Amniotic epithelial cell (primary cell): ENCODE measurements around the gene USP32.

ENCODE experiments used
- DNase-seq: peaks from one replicate; pipeline ENCODE4 v3.0.0-alpha.2; 2010; ENCODE audit warnings: low read depth

The USP32 gene

DNA sequence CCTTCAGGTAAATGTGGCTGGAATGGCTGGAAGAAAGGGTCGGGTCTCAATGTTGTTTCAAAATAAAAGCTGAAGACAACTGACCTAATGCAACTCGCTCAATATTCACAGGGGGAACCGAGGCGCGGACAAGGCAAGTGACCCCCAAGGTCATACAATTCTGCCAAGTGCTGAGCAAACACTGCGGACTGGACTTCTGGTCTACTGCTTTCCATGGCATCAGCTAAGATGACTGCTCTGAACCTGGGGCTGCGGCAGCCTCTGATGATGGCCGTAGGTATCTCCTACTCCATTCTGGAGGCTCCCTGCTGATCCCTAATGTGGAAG is 220.2 kb downstream of the USP32 start:
- DNase-seq, result no peak

DNA sequence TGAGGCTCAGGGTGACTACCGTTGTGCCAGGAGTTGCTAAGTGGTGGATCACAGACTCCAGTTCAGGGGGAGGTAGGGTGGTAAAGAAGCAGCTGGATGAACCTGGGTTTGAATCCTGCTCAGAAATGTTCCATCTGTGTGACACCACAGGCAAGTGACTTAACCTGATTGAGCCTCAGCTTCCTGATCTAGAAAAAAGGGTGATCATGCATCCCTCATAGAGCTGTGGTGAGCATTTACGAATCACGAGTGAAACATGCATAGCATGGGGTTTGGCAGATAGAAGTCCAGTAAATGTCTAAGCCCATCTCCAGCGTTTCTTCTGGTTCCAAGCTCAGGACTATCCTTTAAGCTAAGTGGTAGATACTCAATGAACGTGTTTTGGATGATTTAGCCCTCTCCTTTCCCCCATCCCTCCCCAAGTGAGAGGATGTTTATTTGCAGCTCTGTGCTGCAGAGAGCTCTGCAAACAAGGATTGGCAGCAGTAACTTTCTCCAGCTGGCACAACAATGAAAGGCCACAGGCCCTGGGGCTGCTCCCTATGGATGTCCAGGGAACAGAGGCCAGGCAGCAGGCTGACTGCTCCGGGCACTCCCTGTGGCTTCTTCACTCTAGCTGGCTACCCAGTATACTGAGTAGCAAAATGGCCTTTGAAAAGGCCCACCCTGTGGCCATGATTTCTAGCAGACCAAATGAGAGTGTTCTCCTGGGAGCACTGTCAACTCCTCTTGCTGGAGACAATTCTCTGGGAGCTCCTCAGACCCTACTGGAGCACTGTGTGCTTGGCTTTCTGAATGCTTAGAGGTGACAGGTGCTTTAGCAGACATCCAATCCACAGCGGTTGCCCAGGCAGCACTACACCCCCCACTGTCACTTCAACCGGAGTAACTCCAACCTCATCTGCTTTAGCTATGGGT is 220.8 kb downstream of the USP32 start:
- no peak for DNase-seq

DNA sequence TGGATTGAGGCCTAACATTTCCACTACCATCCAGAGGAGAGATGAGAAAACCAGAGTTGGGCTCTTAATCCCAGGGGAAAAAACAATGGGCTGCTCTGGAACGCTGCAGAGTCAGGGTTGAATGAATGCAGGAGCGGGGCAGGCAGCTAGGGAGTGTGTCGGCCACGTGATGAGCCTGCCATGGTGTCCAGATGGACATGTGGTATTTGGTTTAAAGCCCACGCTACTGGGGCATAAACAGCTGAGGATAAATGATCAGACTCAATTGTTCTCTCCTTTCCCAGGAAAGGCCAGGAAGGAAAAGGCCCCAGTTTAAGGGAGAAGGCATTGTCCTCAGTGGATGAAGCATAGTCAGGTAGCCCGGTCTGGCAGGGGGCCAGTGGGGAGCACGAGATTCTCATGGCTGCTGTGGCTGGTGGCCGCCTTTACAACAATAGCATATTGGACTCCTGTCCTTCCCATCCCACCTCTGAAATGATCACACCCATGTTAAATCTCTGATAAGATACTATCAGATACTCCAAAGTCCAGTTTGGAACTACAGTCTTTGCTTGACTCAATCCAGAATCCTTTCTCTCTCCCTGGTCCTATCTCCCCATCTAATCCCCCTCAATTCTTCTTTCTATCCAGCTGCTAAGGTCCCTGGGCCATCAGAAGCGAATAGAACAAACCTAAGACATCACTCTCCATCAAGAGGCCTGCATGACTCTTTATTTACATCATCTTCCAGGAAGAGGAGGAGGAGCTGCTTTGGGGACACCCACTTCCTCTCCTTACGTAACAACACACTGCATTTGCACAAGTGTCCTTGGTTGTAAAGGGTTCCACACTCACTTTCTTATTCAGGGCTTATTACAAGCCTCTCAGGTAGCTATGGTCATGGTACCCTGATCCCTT is 221.8 kb downstream of the USP32 start:
- peak; percentile 64 for DNase-seq

DNA sequence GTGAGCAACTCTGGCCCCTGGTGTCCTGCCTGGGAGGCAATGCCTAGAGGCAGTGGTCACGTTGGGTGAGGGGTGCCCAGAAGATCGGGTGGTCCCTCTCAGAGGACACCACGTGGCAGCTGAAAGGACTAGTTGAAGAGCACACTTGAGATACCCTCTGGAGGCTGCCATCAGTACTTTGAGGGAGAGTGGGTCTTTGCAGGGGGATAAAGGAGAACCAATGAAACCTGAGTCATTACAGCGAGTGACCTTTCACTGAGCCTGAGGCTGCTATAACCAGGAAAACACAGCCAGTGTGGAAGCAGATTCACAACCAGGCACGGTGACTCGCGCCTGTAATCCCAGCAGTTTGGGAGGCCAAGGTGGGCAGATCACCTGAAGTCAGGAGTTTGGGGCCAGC is 223.3 kb downstream of the USP32 start:
- no peak for DNase-seq

DNA sequence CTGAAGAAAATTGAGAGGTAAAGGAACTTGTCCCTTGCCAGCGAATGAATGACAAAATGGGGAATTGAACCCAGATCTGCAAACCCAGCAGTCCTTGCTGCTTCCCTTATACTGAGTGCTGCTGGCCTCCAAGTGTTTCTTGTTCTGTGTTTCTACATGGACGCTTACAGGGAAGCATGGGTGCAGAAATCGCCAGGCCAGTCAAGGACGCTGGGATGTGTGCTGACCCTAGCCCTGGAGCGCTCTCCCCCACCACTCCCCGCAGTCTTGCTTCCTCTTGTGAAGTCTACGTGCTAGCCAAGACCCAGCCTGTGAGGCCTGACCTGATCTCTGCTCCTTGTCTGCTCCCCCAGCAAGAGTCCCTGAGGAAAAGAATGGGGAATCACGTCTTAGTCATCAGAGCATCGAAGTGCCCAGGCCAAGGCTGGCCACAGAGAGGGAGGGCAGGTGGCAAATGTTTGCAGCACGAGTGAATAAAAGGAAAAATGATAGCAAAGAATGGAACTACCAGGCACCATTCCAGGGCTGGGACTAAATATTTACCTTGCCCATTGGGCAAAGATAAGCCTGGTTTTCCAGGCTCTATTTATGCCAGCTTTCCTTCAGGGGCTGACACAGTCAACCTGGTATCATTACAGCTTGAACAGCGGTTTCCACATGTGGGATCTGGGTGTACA is 224.7 kb downstream of the USP32 start:
- no peak for DNase-seq

DNA sequence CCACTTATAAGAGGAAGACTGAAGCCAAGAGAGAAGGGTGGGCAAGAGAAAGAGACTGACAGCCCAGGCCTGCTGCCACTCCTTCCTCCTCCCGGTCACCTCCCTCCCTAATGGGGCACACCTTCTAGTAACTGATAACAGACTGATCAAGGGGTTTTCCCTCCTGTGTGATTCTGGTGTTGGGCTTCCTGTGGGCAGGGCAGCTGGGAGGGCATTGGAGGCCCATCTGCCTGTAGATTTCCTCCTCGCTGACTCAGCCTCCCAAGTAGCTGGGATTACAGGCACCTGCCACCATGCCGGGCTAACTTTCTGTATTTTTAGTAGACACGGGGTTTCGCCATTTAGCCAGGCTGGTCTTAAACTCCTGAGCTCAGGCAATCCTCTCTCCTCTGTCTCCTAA is 226.0 kb downstream of the USP32 start:
- DNase-seq, result no peak

DNA sequence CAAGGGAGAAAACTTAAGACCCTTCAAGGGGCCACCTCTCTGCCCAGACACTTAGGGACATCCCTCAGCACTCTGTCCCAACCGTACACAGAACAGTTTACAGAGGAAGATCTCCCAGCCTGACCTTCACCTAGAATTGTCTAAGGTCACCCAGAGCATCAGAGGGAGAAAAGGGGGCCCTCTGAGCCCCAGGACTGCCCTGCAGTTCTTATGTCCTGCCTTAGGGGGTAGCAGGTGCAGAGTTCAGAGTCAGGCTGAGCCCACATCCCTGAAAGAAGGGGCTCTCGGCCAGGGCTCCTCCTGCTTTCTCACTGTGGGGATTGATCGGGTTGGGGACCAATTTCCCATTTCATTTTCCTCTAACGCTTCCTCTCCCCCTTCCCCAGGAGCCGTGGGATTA is 226.7 kb downstream of the USP32 start:
- no peak for DNase-seq

DNA sequence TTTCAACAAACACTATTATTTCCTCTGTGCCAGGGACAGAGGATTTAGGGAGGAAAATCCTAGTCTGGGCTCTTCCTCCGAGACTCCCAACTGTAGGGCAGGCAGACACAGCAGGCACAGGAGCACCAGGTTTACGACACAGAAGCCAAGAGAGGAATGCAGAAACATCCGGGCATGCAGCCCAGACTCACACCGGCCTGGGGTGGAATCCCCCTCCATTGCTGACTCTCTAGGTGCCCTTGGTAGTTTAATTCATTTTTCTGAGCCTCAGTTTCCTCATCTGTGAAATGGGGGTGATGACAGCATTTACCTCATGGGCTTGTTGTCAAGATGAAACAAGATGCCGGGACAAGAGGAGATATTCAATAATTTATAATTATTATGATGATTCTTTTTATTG is 227.2 kb downstream of the USP32 start:
- no peak for DNase-seq

DNA sequence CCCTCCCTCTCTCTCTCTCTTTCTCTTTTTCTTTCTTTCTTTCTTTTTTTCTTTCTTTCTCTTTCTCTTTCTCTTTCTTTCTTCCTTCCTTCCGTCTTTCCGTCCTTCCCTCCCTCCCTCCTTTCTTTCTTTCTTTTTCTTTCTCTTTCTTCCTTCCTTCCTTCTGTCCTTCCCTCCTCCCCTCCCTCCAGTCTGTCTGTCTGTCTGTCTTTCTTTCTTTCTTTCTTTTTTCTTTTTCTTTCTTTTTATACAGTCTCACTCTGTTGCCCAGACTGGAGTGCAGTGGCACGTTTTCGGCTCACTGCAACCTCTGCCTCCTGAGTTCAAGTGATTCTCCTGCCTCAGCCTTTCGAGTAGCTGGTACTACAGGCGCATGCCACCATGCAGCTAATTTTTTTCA is 227.8 kb downstream of the USP32 start:
- no peak for DNase-seq

DNA sequence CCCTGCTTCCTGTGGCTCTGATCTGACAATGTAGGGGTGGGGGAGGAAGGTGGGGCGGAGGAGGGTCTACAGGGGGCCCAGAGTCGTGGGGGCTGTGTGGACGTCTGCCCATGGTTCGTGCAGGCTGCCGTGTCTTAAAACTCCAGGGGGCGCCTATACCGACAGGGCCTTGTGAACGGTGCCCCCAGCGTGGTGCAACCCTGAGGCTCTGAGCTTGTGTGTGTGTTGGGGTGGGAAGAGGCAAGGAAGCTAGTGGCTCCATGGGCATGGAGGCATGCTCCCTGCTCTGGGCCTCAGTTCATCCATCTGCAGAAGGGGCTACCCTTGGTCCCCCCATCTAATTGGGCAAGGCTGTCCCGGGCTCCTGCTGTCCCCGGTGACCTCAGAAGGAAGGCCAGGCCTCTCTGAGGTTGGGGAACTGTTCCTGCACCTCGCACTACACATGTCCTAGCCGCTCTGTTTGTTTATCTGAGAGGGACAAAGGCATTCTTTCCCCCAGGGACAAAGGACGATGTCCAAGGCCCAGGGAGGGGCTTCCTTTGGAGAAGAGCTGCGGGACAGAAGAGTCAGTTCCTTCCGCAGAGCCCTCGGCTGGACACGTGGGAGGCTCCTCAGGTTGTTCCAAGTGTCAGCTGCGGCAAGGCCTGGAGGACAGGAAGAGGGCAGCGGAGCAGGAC is 228.7 kb downstream of the USP32 start:
- DNase-seq, result no peak

DNA sequence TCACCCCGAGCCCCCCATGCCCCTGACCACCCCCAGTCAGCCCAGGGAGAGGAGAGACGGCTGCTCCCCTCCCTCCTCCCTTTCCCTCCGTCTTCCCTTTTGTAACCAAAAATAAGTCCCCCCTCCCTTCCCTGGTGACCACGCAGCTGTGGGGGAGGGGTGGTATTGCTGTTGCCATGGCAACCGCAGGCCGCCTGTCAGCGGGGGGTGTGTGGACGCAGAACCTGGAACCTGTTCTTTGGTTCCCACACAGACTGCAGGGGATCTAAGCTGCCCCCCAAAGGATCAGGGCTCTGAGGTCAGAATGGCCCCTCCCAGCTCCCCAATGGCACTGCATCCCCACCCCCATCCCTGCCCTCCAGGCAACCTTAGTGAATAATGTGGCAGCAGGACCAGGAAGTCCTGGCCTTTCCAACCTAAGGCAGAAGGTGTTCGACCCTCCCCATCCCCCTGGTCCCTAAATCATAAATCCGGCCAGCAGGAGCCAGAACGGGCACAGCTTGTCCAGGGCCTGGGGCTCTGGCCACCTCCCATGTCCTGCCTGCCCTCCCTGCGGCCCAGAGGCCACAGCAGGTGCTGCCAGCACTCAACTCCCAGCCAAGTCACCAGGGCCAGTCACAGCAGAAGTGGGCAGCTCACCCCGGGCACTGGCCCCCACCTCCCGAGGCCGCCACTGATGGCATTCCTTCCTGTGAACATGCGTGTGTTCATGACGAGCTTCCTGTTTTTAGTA is 230.2 kb downstream of the USP32 start:
- no peak for DNase-seq

DNA sequence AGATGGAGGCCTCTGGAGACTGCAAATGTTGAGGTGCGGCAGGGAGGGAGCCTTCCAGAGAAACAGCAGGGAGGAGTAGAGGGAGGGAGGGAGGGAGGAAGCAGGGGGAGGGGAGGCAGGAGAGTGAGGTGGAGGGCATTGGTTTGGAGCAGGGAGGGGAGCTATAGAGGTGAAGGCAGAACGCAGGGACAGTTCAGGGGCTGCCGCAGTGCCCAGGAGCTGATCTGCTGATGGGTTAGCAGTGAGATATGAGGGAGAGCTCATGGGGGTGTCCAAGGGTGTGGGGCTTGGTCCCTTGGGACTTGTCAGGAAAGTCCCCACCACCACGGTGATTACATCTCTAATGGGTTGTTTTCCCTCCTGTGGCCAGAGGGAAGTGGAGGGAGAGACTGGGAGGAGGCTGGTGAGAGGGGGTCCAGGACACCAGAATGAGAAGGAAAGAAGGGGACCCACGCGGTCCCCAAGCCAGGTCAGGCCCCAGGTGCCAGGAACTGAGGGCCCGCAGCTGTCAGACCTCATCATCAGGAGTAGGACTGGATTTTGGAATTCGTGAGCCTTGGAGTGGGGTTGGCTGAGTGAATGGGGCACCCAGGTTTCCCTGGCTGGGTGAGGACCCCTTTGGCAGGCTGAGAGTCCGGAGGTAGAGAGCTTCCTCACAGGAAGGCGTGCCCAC is 231.0 kb downstream of the USP32 start:
- DNase-seq, result no peak

DNA sequence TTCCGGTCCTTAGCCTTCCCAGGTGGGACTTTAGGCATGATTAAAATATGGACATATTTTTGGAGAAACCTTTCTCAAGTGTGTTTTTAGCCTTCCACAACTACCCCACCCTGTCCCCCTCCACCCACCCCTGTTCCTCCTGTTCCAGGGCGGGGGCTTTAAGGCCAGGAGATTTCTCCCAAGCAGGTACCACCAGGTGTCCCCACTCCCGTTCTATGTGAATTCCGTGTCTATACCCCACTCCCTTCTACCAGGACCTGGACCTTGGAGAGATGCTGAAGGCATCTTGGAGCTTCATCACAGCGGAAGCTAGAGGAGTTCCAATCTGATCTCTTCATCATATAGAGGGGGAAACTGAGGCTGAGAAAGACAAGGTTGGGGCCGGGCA is 232.5 kb downstream of the USP32 start:
- no peak for DNase-seq

DNA sequence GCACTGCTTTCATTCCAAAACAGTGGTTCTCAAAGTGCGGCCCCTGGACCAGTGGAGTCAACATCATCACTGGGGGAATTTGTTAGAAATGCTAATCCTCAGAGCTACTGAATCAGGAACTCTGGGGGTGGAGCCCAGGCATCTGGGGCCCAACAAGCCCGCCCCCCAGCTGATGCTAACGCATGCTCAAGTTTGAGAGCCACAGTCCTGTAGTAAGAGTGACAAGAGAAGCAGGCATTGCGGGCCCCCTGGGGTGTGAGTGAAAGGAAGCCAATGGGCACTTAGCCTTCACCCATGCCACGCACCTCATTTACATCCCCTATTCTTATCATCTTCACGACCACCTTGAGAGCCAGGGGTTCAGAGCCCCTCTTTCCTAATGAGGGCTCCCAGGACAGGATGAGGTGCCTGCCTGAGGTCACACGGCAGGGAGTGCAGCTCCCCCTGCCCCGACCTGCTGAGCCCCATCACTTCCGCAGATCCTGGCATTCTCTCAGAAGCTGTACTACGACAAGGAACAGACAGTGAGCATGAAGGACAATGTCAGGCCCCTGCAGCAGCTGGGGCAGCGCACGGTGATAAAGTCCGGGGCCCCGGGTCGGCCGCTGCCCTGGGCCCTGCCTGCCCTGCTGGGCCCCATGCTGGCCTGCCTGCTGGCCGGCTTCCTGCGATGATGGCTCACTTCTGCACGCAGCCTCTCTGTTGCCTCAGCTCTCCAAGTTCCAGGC is 233.0 kb downstream of the USP32 start:
- DNase-seq, result peak; percentile 21

DNA sequence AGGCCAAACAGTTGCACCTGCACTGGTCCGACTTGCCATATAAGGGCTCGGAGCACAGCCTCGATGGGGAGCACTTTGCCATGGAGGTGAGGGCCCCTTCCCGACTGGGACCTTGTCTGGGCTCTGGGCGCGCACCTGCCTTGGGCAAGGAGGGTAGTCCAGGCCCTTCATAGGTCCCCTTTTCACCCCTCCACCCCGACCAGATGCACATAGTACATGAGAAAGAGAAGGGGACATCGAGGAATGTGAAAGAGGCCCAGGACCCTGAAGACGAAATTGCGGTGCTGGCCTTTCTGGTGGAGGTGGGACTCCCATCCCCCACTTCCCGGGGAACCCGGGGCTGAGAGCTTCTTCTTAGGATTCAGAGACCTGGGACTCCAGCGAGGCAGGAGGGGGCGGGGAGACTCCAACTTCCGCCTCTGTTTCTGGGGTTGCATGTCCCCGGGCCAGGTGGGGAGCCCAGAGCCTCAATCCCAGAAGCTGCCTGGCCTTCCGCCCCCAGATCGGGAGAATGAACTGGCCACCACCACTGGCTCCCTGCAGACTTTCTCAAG is 234.4 kb downstream of the USP32 start:
- DNase-seq, result no peak

DNA sequence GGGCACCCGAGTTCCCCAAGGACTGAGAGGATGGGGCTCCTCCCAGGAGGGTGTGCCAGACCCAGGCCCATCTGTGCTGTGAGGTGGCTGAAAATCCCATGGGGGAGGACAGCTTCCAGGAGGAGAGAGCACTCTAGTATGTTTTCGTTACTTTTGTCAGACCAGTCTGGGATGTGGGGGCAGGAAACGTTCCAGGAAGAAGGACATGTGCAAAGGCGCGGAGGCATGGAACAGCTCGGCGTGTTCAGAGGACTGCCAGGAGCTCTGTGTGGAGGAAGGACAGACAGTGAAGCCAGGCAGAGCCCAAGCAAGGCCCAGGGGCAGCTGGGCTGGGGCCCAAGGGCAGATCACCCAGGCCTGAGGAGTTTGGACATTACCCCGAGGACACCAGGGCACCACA is 235.2 kb downstream of the USP32 start:
- no peak for DNase-seq

DNA sequence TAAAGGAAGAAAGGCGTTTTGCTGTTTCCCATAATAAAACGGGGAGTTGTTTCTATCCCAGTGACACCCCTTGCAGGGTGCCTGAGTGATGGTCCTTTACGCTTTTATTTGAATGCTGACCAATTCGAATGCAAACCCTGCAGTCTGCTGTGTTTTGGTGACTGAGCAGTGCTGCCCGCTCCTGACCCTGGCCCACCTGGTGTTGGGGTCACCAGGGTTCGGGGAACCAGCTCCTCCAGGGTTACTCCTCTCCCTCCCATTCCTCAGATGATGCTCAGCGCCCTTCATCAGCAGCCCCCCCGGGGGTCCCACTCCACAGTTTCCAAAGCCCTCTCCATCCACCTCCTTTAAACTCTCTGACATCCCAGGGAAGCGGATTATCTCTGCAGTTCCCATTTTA is 236.1 kb downstream of the USP32 start:
- DNase-seq, result no peak

DNA sequence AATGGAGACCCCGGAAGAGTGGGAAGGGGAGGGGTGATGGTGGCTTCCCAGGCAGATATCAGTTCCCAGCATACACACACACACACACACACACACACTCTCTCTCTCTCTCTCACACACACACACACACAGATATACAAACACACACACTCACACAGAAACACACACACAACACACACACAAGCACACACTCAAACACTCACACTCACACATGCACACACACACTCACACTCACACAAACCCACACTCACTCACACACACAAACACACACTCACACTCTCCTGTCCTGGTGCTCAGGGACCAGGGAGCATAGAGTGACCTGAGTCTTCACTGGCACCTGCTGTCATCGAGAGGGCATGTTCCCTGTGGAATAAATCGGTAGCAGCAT is 236.5 kb downstream of the USP32 start:
- DNase-seq, result no peak

DNA sequence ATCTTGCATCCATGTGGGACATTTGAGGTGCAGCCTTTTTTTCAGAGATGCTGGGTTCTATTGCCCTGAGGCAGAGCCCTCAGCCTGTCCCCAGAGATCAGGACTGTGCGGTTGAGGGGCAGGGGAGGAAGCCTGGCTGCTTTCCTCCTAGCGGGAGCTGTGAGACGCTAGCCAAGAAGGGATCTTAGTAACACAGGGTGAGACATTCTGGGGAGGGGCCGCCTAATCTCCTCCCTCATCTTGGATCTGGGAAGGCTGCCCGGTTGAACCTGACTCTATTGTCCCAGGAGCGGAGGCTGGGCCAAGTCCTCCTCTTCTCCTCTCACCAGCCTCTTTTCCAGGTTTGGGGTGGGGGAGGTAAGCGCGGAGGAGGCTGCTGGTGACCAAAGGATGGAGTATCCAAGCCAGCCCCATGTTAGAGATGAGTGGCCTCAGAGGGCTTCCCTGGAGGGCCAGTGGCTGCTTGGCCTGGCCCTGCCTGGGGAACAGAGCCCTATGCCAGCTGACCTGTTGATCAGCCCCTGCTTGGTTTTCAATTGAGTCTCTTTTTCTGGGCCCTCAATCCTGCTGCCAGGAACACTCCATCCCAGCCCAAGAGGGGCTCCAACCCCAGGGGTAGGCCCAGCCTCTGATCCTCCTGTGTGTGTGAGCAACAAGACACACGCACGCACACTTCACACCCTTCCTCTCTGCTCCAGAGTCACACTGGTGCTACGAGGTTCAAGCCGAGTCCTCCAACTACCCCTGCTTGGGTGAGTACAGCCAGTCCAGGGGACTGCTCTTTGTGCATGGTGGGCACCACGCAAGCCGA is 237.1 kb downstream of the USP32 start:
- DNase-seq, result peak; percentile 30
